Cardiac fibroblast (primary cell): ENCODE measurements around the gene IPCEF1.
"Not testable (repeated sequence)": the region's sequence is repeated elsewhere in the genome, so short reads cannot be mapped to it uniquely, and the experiment has no call there.

Source experiments
- DNase-seq, 2 donors: peaks; one replicate each; pipeline versions ENCODE4 v3.0.0 to v3.0.0-alpha.2; 2010; ENCODE audit warnings: low read depth in 2 of 2
- H3K4me3 ChIP-seq, 2 donors: replicated peaks in 1 of 2; 1 replicate in 1 of 2; 2 replicates in 1 of 2; pipeline ENCODE4 v1.5.1; 2011; ENCODE audit warnings: low read depth in 2 of 2, low read length in 2 of 2, mild to moderate bottlenecking in 2 of 2, moderate library complexity in 1 of 2
- TF ChIP-seq, protein P1 (sequence below): IDR thresholded peaks from one replicate; pipeline ENCODE4 v1.5.1; 2011; ENCODE audit warnings: low read depth, mild to moderate bottlenecking, low read length, inconsistent platforms

Gene IPCEF1

DNA sequence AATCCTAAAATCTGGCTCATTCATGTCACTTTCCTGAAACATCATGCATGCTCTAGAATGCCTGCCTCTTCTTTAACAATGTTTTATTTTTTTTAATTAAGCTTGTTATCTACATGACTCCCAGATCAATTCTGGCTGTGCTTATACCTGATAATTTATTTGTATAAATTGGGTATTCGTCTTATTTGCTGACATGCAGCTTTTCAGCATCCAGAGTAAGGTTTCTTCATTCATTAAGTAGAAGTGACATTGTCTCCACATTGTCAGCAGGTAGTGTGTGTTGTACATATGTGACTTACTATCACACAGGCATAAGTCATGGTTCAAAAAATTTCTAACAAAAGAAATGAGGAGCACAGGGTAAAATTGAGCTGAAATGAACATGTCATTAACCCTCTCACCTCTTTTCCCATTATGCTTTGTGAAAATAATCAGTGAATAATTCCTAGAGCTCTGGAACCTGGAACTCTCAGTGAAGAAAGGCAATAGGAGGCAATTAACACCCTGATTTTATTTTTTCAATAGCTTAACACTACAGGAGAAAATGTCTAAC is 160.2 kb downstream of the IPCEF1 start:
- H3K4me3 ChIP-seq: no peak overlapping the region
- TF ChIP-seq, protein P1, sequence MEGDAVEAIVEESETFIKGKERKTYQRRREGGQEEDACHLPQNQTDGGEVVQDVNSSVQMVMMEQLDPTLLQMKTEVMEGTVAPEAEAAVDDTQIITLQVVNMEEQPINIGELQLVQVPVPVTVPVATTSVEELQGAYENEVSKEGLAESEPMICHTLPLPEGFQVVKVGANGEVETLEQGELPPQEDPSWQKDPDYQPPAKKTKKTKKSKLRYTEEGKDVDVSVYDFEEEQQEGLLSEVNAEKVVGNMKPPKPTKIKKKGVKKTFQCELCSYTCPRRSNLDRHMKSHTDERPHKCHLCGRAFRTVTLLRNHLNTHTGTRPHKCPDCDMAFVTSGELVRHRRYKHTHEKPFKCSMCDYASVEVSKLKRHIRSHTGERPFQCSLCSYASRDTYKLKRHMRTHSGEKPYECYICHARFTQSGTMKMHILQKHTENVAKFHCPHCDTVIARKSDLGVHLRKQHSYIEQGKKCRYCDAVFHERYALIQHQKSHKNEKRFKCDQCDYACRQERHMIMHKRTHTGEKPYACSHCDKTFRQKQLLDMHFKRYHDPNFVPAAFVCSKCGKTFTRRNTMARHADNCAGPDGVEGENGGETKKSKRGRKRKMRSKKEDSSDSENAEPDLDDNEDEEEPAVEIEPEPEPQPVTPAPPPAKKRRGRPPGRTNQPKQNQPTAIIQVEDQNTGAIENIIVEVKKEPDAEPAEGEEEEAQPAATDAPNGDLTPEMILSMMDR: no peak

DNA sequence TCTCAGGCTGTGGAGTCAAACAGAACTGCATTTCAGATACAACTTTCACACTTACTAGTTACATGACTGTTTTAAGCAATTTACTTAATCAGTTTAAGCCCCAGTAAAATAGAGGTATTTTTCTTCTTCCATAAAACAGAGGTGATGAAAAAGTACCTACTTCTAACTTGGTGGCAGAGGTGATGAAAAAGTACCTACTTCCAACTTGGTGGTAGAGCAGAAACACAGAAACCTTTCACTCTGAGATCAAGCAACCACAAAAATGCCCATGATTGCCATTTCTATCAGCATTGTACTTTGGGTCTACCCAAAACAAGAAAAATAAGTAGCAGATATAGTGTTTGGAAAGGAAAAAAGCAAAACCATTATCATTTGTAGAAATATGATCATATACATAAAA is 168.9 kb downstream of the IPCEF1 start:
- DNase-seq: no peak
- no peak overlapping the region for H3K4me3 ChIP-seq
- TF ChIP-seq, protein P1: no peak

More for the DNA sequence above, 160.2 kb downstream of the IPCEF1 start:
- DNase-seq: no peak

DNA sequence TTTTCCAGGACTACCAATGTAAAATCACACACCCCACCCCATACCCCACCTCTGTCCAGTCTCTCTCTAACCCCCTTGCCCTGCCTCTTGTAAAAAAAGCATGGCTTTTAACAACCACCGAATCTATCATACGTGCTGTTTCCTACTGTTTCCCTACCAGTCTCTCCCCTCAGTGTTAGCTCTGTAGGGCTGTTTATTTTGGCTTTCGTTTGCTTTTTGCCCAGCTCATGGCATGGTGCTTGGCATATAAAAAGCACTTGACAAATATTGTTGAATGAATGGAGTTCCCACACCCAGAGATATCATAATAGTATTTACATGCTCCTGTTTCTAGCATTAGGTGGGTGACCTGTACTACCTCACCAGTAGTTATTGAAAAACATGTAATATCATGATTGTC is 169.4 kb downstream of the IPCEF1 start:
- TF ChIP-seq, protein P1: no peak
- no peak for DNase-seq
- H3K4me3 ChIP-seq: no peak overlapping the region

DNA sequence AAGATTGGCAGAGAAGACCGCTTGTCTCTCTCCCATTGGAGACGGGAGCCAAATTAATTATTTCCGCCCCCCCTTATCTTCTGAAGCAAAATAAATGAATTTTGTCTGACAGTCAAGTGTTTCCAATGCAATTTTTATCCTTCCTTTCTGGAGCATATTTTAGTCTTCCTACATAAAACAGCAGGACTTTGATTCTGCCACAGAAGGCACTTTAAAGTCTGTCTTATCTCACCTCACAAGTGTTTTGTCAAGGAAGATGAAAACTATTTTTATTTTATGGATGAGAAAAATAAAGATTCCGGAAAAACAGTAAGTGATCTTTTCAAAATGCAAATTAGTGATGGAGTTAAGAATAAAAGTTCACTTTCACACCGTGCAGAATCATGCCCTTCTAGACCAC is 177.2 kb downstream of the IPCEF1 start:
- DNase-seq: no peak
- TF ChIP-seq, protein P1: no peak
- no peak overlapping the region for H3K4me3 ChIP-seq

DNA sequence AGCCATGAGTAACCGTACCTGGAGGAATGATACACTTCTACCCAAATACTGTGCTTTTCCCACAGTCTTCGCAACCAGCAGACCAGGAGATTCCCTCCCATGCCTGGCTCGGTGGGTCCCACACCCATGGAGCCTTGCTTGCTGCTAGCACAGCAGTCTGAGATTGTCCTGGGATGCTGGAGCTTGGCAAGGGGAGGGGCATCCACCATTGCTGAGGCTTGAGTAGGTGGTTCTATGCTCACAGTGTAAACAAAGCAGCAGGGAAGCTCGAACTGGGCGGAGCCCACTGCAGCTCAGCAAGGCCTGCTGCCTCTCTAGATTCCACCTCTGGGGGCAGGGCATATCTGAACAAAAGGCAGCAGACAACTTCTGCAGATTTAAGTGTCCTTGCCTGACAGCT is 184.2 kb downstream of the IPCEF1 start:
- not testable (repeated sequence) for H3K4me3 ChIP-seq, DNase-seq

DNA sequence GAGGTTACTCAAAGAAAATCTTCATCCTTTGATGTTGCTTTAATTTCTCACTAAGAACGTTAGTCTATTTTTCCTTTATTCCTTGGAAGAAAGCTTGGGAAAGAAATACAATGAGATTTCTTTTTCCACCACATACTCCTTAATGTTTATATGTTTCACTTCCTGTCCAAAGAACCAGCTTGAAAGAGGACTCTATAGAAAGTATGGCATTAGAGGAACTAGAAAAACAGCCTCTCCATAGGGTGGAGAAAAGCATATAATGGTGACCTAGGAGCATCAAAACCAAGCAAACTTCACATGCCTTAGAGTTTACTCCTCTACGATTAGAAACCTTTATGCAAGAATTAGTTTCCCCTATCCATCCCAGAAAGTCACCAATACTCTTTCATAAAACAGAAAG is 186.5 kb downstream of the IPCEF1 start:
- TF ChIP-seq, protein P1: no peak

DNA sequence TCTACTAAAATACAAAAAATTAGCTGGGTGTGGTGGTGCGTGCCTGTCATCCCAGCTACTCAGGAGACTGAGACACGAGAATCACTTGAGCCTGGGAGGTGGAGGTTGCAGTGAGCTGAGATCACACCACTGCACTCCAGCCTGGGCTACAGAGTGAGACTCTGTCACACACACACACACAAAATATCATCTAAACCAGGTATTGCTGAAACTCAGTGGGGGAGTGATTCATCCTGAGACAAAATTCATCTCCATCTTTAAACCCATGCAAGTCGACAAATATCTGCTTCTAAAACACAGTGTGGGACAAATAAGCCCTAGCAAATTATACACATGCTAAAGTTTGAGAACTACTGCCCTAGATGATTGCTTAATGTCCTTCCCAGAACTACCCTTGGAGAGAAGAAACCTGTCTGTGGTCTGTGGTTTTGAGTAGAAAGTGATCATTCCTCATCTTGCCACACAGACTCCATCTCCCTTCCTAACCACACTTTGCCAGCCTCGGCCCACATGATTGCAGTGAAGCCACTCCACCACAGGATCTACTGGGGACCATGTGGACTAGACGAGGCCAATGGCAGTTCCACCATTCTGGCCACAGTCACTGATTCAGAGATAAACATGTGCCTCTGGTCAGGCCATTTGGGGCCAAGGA is 187.3 kb downstream of the IPCEF1 start:
- TF ChIP-seq, protein P1: no peak
- DNase-seq: peak in 1 of 2 donors; percentile 7
- no peak overlapping the region for H3K4me3 ChIP-seq

More for the DNA sequence above, 186.5 kb downstream of the IPCEF1 start:
- no peak for DNase-seq
- H3K4me3 ChIP-seq: no peak overlapping the region
